AG09319 (cell line): Measurements from ENCODE around the gene ELAVL1.

Experiments used
- DNase-seq: peaks from one replicate; pipeline ENCODE4 v3.0.0-alpha.2; 2010; ENCODE audit warnings: low read depth; ENCODE audit errors: extremely low read depth
- CTCF ChIP-seq: IDR thresholded peaks from 2 replicates; pipeline ENCODE4 v1.5.1; 2011; ENCODE audit warnings: low read depth, mild to moderate bottlenecking, inconsistent platforms, low read length, moderate library complexity

The ELAVL1 gene

DNA sequence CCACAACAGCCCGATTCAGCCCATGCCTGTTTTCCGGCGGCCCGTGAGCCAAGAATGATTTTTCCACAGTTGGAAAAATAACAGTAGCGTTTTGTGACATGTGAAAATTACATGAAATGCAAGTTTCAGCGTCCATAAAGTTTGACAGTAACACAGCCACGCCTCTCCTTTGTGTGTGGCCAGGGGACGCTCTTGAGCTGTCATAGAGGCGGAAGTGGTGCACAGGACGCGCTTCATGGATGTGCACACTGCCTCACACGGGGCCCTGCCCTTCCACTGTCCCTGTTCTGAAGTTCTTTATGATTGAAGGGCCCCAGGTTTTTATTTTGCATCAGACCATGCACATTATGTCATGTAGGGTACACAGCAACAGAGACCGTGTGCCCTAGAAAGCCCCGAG, 12.4 kb upstream of the ELAVL1 start:
- DNase-seq, result no peak
- TF ChIP-seq CTCF, result no peak

DNA sequence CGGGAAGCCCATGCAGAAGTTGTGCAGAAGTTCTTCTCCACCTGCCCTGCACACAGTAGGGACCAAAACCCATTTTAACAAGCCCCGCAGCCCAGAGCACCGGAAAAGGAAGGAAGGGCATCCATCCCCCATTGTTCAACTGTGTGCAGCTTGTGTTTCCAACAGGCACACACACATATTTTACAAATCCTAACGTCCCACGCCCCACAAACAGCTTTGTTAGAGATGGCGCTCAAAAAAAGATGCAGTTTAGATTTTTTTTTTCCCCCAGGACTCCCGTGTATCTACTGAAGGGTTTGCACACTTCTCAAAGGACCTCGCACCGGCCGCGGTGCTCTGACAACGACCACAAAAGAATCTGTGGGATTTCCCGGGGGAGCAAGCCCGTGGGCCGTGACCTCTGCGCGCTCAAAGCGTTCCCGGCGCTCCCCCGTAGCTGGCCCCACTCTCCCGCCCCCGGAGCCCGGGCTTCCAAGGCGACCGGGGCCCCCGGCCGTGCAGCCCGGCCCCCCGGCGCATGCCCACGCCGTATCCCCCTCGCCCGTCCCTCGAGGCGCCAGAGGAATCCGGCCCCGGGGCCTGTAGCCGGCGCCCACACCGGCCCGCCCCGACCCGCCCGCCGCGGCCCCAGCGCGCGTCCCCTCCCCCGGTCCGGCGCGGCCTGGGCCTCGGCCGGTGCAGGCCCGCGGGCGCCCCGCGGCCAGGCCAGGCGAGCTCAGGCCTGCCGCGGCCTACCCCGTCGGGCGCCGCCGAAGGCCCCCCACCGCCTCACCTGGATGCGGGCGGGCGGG, 523 bp downstream of the ELAVL1 start:
- TF ChIP-seq CTCF, result no peak
- no peak for DNase-seq

- no peak for TF ChIP-seq CTCF
- DNase-seq, result no peak
These were observed 1.4 kb downstream of the ELAVL1 start for GRCh38 chr19:8004001-8004400.

- TF ChIP-seq CTCF, result no peak; the same call in none of the 2 replicates
- DNase-seq, result no peak
These were observed 3.2 kb downstream of the ELAVL1 start for GRCh38 chr19:8001995-8002849.

DNA sequence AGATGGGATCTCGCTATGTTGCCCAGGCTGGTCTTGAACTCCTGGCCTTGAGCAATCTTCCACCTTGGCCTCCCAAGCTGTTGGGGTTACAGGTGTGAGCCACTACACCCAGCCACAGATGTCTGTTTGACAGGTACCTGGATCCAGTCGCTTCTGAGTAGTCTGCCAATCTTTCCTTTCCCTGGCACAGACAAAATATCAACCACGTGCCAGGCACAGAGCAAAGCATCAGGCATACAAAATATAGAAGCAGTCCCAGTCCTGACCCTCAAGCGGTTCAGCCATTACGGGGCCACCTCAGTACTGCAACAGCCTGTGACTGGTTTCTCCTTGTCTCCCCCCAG, 3.8 kb downstream of the ELAVL1 start:
- no peak for TF ChIP-seq CTCF
- no peak for DNase-seq

GRCh38 chr19:8000298-8001038, 5.0 kb downstream of the ELAVL1 start:
- no peak for DNase-seq
- TF ChIP-seq CTCF, result no peak
